Thymus (tissue), 14 donors: Measurements from ENCODE around the gene LIMS4. TPM values are rescaled to one million over a fixed set of nuclear protein-coding genes. Genes with fewer than 3 reads are reported as not detected.
"Not testable (repeated sequence)": the region's sequence is repeated elsewhere in the genome, so short reads cannot be mapped to it uniquely, and the experiment has no call there.

ENCODE experiments used
- DNase-seq, 9 donors: peaks; one replicate each; pipeline ENCODE4 v3.0.0-alpha.2; 2013; ENCODE audit warnings: low spot score in 9 of 9, low read depth in 6 of 9, missing footprints in 1 of 9
- H3K27ac ChIP-seq, 2 donors: one replicate each; pipeline ENCODE4 v1.5.1; 2013; ENCODE audit warnings: control low read depth in 1 of 2, low read depth in 1 of 2, low read length in 1 of 2, mild to moderate bottlenecking in 1 of 2, moderate library complexity in 1 of 2
- H3K27me3 ChIP-seq, 2 donors: one replicate each; pipeline ENCODE4 v1.5.1; 2013; ENCODE audit warnings: low read length in 1 of 2; ENCODE audit not compliant: control insufficient read depth in 2 of 2, insufficient read depth in 1 of 2
- H3K36me3 ChIP-seq, 2 donors: one replicate each; pipeline ENCODE4 v1.5.1; 2013; ENCODE audit warnings: low read length in 1 of 2, mild to moderate bottlenecking in 1 of 2, moderate library complexity in 1 of 2; ENCODE audit not compliant: control insufficient read depth in 2 of 2, insufficient read depth in 2 of 2
- H3K4me1 ChIP-seq, 2 donors: one replicate each; pipeline ENCODE4 v1.5.1; 2013; ENCODE audit warnings: low read length in 2 of 2; ENCODE audit not compliant: control insufficient read depth in 2 of 2, insufficient read depth in 2 of 2
- H3K4me3 ChIP-seq, 2 donors: one replicate each; pipeline ENCODE4 v1.5.1; 2013; ENCODE audit warnings: low read length in 2 of 2, control low read depth in 1 of 2, mild to moderate bottlenecking in 1 of 2
- H3K9me3 ChIP-seq, 2 donors: one replicate each; pipeline ENCODE4 v1.5.1; 2013; ENCODE audit warnings: low read length in 1 of 2, mild to moderate bottlenecking in 1 of 2; ENCODE audit not compliant: control insufficient read depth in 2 of 2, insufficient read depth in 1 of 2
- whole genome bisulfite sequencing: extraction: QIAGEN DNeasy Blood & Tissue Kit; methylation state at CpG from one replicate; pipeline ENCODE4 v1.1.7; 2013; 5-methylcytosine and 5-hydroxymethylcytosine counted together
- long read RNA-seq, 10 donors: transcript quantifications; one replicate each; lab custom pipeline, GENCODE V29; 2026
- polyA plus RNA-seq: library from polyadenylated mRNA; stranded (reverse); fragments of 200-250 nt; gene quantifications from one replicate; pipeline ENCODE4 v1.2.3, GENCODE V29; 2013
- total RNA-seq: library from RNA; stranded (reverse); fragments of 120-200 nt; gene quantifications from one replicate; pipeline ENCODE4 v1.2.4, GENCODE V29; 2013
- donor health status: healthy.

The LIMS4 gene, protein sequence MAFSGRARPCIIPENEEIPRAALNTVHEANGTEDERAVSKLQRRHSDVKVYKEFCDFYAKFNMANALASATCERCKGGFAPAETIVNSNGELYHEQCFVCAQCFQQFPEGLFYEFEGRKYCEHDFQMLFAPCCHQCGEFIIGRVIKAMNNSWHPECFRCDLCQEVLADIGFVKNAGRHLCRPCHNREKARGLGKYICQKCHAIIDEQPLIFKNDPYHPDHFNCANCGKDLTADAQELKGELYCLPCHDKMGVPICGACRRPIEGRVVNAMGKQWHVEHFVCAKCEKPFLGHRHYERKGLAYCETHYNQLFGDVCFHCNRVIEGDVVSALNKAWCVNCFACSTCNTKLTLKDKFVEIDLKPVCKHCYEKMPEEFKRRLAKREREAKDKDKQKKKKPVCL
- total RNA-seq (0.71 TPM), polyA plus RNA-seq (0.32 TPM)
- long read RNA-seq, donor 1: 0 reads
- long read RNA-seq, donor 2: 0 reads
- long read RNA-seq, donor 3: 0 reads
- long read RNA-seq, donor 4: 0 reads
- long read RNA-seq, donor 5: 0 reads
- long read RNA-seq, donor 6: 0 reads
- long read RNA-seq, donor 7: 0 reads
- long read RNA-seq, donor 8: 0 reads
- long read RNA-seq, donor 9: 0 reads
- long read RNA-seq, donor 10: 0 reads

DNA sequence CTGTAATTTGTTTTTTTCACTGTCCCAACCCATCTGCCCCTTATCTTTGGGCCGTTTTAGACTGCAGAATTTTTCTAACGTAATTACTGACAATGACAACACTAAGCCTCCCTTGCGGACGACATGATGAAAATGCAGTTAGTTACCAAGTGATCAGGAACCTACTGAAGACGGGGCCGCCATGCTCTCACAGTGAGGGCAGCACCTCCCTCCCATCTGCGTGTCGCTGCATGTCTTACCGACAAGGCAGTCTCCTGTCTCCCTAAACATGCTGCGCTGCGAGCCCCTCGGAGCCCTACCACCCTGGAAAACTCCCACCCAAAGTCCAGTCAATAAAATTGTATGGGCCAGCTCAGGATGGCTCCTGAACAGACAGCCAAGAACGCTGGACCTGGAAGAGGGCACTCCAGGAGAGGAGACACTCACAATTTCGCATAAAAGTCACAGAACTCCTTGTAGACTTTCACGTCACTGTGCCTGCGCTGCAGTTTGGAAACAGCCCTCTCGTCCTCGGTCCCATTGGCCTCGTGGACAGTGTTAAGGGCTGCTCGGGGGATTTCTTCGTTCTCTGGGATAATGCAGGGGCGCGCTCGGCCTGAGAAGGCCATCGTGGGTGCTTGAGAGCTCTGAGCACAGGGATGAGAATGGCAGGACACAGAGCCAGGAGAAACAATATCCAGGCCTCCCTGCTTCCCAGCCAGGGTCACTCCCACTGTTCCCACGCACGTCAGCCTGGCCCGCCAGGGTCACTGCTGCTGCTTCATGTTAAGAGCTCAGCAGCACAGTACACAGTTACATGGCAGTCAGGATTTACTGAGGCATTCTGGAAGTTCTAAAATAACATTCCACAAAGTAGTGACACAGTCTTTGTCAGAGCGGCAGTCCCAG, at the start of gene LIMS4:
TSS of gene LIMS4 (minus strand) at position 646 of the 888 bp plus-strand sequence. CDS start at position 608, 38 bp downstream.
- not testable (repeated sequence) for H3K27ac ChIP-seq, H3K4me1 ChIP-seq, H3K4me3 ChIP-seq, DNase-seq, H3K36me3 ChIP-seq, H3K9me3 ChIP-seq, H3K27me3 ChIP-seq
- WGBS: no CpG with 5 or more reads among the region's 29 CpGs

DNA sequence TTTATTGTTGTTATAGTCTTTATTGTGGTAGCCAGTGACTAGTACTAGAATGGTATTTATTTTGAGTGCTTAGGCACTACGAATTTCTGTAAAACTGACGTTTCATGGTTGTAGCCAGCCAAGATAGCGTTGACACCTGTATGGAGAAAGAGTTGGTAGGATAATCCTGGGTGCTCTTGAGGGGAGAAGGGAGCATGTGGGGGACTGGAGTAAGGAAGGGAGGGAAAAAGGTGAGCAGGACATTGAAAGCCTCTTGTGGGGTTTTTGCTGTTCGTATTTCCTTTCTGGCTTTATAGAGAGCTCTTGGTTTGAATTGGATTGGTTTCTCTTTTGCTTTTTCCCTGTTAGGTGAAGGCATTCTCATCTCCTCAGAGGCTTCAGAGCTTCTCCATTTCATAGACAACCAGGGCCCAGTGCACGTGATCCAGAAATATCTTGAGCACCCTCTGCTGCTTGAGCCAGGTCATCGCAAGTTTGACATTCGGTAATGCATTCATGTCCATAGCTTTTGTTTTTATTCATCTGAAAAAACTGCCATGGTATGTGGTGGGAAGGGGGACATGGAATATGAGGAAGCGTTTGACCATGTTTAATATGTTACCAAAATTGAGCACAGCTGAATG, 27.2 kb upstream of the LIMS4 start:
- H3K27me3 ChIP-seq, DNase-seq, H3K9me3 ChIP-seq, H3K27ac ChIP-seq, H3K36me3 ChIP-seq, H3K4me3 ChIP-seq, H3K4me1 ChIP-seq: not testable (repeated sequence)
- WGBS: no CpG with 5 or more reads among the region's 8 CpGs

DNA sequence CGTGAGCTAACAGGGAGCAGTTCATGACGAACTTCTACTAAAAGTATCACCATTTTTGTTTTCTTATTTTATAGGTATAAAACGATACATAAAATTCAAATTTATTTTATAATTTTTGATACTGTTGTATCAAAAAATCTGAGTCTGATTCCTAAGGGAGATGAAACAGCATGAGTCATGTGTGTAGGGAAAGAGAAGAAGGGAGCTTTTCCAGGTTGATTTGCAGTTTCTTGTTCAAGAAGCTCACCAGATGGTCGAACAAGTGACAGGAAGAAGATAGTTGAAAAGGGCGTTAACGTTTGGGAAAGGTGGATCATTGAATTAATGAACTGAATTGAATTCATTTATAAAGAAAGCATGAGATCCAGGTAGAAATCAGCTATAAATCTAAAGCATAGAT, 23.4 kb upstream of the LIMS4 start:
- H3K9me3 ChIP-seq: not testable (repeated sequence)

DNA sequence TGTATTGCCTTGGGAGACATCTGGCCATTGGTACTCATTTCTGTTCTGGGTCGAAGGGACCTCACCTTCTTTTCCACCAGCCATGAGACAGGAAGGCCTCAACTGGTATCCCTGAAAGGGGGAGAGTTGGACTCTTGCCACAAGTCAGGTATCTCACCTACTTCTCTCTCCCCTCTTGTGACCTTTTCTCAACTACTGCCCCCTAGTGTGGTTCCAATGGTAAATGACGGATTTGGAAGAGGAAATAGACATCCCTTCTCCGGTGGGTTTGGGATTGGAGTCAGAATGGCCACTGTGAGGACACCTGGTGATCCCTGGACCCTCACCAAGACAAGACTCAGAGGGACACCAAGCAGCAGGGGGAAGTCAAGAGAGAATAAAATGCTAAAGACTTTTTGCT, 21.9 kb upstream of the LIMS4 start:
- DNase-seq, H3K4me1 ChIP-seq, H3K27me3 ChIP-seq, H3K27ac ChIP-seq, H3K4me3 ChIP-seq, H3K36me3 ChIP-seq, H3K9me3 ChIP-seq: not testable (repeated sequence)
- WGBS: no CpG with 5 or more reads among the region's 3 CpGs

More for the DNA sequence above, 23.4 kb upstream of the LIMS4 start:
- H3K27me3 ChIP-seq, H3K27ac ChIP-seq, H3K4me3 ChIP-seq, DNase-seq, H3K36me3 ChIP-seq, H3K4me1 ChIP-seq: not testable (repeated sequence)
- WGBS: no CpG with 5 or more reads among the region's 6 CpGs

DNA sequence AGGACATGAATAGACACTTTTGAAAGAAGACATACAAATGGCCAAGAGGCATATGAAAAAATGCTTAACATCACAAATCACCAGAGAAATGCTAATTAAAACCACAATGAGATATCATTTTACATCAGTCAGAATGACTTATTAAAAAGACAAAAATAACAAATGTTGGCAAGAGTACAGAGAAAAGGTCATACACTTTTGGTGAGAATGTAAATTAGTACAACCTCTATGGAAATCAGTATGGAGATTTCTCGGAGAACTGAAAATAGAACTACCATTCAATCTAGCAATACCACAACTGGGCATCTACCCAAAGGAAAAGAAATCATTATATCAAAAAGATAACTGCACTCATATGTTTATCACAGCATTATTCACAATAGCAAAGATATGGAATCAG, 16.4 kb upstream of the LIMS4 start:
- no CpG with 5 or more reads among the region's 1 CpG for WGBS
- not testable (repeated sequence) for H3K27me3 ChIP-seq, H3K4me1 ChIP-seq, H3K9me3 ChIP-seq, H3K27ac ChIP-seq, H3K4me3 ChIP-seq, H3K36me3 ChIP-seq, DNase-seq

DNA sequence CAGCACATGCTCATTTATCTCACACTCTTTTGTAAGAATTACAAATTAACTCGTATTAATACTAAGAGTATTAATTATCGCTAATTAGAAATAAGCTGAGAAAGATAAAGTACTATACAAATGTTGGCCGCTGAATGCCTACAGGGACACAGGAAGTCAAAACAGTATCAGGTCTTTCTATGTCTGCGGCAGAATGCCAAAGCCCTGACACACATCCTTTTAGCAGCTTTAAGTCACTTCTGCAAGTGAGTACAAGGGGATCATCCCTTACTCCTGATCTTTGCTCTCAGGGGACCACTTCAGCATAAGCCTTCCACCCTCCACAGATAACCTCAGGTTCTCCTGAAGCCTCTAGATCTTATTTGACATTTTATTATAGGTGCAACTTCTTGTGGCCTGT, 10.1 kb upstream of the LIMS4 start:
- WGBS: no CpG with 5 or more reads among the region's 4 CpGs
- H3K36me3 ChIP-seq, H3K4me1 ChIP-seq: not testable (repeated sequence)

DNA sequence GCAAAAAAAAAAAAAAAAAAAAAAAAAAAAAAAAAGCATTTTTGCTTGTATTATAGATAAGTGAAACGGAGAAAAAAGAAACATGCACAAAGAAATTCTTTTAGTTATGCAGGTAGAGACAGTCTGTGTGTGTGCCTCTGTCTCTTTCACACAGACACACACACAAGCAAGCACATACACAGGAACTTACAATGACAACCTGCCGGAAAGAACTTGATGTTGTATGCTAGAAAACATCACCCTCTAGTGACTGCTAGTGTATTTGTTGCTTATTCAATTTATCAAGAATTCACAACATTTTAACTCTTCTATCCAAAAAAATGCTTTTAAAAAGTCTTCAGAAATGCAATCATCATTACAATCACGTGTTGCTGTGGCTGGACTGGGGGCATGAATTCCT, 8.6 kb upstream of the LIMS4 start:
- not testable (repeated sequence) for H3K27me3 ChIP-seq, H3K27ac ChIP-seq, H3K36me3 ChIP-seq, H3K9me3 ChIP-seq, DNase-seq, H3K4me1 ChIP-seq, H3K4me3 ChIP-seq
- no CpG with 5 or more reads among the region's 3 CpGs for WGBS

More for the DNA sequence above, 10.1 kb upstream of the LIMS4 start:
- not testable (repeated sequence) for DNase-seq, H3K27me3 ChIP-seq, H3K9me3 ChIP-seq, H3K27ac ChIP-seq, H3K4me3 ChIP-seq

DNA sequence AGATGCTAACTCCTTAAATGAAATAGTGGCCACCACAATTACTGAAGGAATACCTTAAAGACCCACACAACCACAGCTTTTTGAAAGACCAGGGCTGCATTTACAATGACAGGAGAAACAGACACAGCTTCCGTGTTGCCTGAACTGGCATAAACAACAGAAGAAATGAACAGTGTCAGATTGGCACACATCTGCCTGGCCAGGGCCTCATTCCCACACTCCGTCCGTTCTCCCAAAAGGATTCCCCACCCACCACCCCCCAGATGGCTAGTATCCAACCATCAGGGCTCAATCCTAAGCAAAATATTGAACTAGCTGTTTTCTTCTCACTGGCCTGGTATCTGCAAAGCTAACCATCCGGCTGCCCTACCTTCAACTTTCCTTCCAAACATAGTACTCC, 7.5 kb upstream of the LIMS4 start:
- WGBS: no CpG with 5 or more reads among the region's 4 CpGs
- not testable (repeated sequence) for H3K27ac ChIP-seq, H3K27me3 ChIP-seq, DNase-seq, H3K4me3 ChIP-seq, H3K36me3 ChIP-seq, H3K9me3 ChIP-seq, H3K4me1 ChIP-seq

DNA sequence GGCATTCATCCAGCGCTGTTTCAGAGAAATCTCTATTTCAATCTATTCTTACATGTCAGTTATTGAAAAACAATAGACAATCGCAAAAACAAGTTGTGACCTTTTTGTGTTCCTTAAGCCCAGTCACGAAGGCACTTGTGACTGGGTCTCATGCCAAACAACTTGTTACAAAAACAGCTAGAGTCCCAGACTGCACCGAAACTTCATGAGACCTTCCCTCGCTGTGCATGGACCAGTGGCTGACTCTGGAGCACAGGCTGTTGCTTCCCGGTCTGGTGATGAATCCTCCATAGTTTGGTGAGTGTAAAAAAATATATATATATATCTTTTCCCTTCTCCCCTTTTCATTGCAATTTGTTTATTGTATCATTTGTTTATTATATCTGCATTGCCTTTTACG, 4.8 kb upstream of the LIMS4 start:
- H3K27me3 ChIP-seq, DNase-seq, H3K4me1 ChIP-seq, H3K36me3 ChIP-seq, H3K9me3 ChIP-seq, H3K27ac ChIP-seq, H3K4me3 ChIP-seq: not testable (repeated sequence)
- WGBS: no CpG with 5 or more reads among the region's 7 CpGs
